ENCODE data around the gene KCNIP4. TPM values are rescaled to one million over a fixed set of nuclear protein-coding genes. Genes with fewer than 3 reads are reported as not detected.

KCNIP4 gene
- total and polyA plus RNA-seq, 10 of the 15 experiments (the other 5 are each of a cell fraction or from before 2014, with no cell fraction given): 0.03 to 0.23 (median 0.13) TPM; not detected in 7

DNA sequence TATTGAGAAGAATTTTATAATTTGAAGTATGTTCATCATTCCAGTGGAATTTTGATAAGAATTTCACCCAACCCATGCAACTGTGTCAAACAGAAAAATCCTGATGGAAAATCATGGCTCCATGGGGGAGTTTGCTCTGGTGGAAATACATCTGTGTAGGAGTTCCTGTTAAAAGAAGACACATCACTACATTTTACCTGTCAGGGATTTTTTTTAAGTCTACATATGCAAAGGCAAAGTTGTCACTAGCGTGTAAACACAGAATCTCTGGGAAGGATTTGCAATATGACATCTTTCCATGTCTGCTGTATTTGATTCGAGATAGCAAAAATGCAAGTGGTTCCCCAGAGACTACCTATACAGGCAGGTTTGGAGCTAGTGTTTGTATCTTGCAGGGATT, 581.0 kb downstream of the KCNIP4 start (continued):
- TF ChIP-seq, protein P1, sequence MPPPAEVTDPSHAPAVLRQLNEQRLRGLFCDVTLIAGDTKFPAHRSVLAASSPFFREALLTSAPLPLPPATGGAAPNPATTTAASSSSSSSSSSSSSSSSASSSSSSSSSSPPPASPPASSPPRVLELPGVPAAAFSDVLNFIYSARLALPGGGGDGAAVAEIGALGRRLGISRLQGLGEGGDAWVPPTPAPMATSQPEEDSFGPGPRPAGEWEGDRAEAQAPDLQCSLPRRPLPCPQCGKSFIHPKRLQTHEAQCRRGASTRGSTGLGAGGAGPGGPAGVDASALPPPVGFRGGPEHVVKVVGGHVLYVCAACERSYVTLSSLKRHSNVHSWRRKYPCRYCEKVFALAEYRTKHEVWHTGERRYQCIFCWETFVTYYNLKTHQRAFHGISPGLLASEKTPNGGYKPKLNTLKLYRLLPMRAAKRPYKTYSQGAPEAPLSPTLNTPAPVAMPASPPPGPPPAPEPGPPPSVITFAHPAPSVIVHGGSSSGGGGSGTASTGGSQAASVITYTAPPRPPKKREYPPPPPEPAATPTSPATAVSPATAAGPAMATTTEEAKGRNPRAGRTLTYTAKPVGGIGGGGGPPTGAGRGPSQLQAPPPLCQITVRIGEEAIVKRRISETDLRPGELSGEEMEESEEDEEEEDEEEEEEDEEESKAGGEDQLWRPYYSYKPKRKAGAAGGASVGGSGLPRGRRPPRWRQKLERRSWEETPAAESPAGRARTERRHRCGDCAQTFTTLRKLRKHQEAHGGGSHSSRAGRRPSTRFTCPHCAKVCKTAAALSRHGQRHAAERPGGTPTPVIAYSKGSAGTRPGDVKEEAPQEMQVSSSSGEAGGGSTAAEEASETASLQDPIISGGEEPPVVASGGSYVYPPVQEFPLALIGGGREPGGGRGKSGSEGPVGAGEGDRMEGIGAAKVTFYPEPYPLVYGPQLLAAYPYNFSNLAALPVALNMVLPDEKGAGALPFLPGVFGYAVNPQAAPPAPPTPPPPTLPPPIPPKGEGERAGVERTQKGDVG (CRISPR knock-in tag; IDR thresholded peaks at IDR 0.05): no peak
- TF ChIP-seq PML (IDR thresholded peaks at IDR 0.05; ENCODE audit: low read length): no peak
- TF ChIP-seq SREBF2 (IDR thresholded peaks at IDR 0.05; ENCODE audit: low read length): no peak
- TF ChIP-seq NFYB (IDR thresholded peaks at IDR 0.05; ENCODE audit: insufficient read depth, low read depth, low read length): no peak
- TF ChIP-seq POLR2A (IDR thresholded peaks at IDR 0.05; ENCODE audit: low read depth, low read length): no peak
- TF ChIP-seq IKZF2 (IDR thresholded peaks at IDR 0.05): no peak

DNA sequence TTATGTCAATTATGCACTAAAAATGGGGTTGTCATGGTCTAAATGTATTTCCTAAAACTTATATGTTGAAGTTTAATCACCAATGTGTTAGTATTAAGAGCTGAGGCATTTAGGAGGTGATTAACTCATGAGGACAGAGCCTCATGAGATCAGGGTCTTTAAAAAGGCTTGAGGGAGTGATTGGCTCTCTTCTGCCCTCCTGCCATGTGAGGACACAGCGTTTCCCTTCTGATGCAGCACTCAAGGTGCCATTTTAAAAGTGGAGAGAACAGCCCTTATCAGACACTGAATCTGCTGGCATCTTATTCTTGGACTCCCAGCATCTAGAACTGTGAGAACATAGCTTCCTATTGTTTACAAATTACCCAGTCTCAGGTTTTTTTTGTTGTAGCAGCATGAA, 581.7 kb downstream of the KCNIP4 start:
- TF ChIP-seq, protein P2, sequence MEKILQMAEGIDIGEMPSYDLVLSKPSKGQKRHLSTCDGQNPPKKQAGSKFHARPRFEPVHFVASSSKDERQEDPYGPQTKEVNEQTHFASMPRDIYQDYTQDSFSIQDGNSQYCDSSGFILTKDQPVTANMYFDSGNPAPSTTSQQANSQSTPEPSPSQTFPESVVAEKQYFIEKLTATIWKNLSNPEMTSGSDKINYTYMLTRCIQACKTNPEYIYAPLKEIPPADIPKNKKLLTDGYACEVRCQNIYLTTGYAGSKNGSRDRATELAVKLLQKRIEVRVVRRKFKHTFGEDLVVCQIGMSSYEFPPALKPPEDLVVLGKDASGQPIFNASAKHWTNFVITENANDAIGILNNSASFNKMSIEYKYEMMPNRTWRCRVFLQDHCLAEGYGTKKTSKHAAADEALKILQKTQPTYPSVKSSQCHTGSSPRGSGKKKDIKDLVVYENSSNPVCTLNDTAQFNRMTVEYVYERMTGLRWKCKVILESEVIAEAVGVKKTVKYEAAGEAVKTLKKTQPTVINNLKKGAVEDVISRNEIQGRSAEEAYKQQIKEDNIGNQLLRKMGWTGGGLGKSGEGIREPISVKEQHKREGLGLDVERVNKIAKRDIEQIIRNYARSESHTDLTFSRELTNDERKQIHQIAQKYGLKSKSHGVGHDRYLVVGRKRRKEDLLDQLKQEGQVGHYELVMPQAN (conservative IDR thresholded peaks at IDR 0.05): no peak
- TF ChIP-seq FOXM1 (IDR thresholded peaks at IDR 0.05; ENCODE audit: low read depth, low read length) (no peak), MXI1 (IDR thresholded peaks at IDR 0.05; ENCODE audit: low read depth, low read length) (no peak), KDM1A (IDR thresholded peaks at IDR 0.05; ENCODE audit: borderline replicate concordance) (no peak), RAD21 (IDR thresholded peaks at IDR 0.05; ENCODE audit: insufficient read depth, low read depth, low read length) (no peak)
- TF ChIP-seq, protein P3, sequence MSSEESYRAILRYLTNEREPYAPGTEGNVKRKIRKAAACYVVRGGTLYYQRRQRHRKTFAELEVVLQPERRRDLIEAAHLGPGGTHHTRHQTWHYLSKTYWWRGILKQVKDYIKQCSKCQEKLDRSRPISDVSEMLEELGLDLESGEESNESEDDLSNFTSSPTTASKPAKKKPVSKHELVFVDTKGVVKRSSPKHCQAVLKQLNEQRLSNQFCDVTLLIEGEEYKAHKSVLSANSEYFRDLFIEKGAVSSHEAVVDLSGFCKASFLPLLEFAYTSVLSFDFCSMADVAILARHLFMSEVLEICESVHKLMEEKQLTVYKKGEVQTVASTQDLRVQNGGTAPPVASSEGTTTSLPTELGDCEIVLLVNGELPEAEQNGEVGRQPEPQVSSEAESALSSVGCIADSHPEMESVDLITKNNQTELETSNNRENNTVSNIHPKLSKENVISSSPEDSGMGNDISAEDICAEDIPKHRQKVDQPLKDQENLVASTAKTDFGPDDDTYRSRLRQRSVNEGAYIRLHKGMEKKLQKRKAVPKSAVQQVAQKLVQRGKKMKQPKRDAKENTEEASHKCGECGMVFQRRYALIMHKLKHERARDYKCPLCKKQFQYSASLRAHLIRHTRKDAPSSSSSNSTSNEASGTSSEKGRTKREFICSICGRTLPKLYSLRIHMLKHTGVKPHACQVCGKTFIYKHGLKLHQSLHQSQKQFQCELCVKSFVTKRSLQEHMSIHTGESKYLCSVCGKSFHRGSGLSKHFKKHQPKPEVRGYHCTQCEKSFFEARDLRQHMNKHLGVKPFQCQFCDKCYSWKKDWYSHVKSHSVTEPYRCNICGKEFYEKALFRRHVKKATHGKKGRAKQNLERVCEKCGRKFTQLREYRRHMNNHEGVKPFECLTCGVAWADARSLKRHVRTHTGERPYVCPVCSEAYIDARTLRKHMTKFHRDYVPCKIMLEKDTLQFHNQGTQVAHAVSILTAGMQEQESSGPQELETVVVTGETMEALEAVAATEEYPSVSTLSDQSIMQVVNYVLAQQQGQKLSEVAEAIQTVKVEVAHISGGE (CRISPR knock-in tag; IDR thresholded peaks at IDR 0.05): no peak
- TF ChIP-seq, protein P4, sequence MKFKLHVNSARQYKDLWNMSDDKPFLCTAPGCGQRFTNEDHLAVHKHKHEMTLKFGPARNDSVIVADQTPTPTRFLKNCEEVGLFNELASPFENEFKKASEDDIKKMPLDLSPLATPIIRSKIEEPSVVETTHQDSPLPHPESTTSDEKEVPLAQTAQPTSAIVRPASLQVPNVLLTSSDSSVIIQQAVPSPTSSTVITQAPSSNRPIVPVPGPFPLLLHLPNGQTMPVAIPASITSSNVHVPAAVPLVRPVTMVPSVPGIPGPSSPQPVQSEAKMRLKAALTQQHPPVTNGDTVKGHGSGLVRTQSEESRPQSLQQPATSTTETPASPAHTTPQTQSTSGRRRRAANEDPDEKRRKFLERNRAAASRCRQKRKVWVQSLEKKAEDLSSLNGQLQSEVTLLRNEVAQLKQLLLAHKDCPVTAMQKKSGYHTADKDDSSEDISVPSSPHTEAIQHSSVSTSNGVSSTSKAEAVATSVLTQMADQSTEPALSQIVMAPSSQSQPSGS (IDR thresholded peaks at IDR 0.05; ENCODE audit: low read length): no peak
- Histone ChIP-seq H3K36me3 (ENCODE audit: control insufficient read depth in 2 of 2, insufficient read depth in 2 of 2, low read length in 1 of 2) (no peaks in the 10 kb centered on the region), H3K9ac (ENCODE audit: control insufficient read depth, insufficient read depth, low read length) (no peak overlapping the region), H3K27ac (ENCODE audit: control insufficient read depth, insufficient read depth) (no peak overlapping the region), H3K4me3 (no peak overlapping the region), H3K9me3 (replicated peaks; ENCODE audit: control insufficient read depth, insufficient read depth, low read length) (no peaks in the 10 kb centered on the region), H3K4me1 (ENCODE audit: control insufficient read depth, insufficient read depth, low read length) (no peaks in the 10 kb centered on the region), H2AFZ (ENCODE audit: control insufficient read depth, low read depth, low read length) (no peak overlapping the region), H3K27me3 (replicated peaks in 1 of 2; ENCODE audit: control insufficient read depth in 2 of 2, insufficient read depth in 2 of 2, low read length in 1 of 2) (no peaks in the 10 kb centered on the region), H3K4me2 (ENCODE audit: control insufficient read depth, insufficient read depth) (no peak overlapping the region), H4K20me1 (ENCODE audit: control insufficient read depth, insufficient read depth) (no peaks in the 10 kb centered on the region), H3K79me2 (ENCODE audit: control insufficient read depth, insufficient read depth, low read length) (no peaks in the 10 kb centered on the region)
- in situ Hi-C loops (cut with MboI) (no loop called here), intact Hi-C loops (cut with micrococcal nuclease; ENCODE audit: unreplicated experiment) (no loop called here)
- ChIA-PET CTCF (interaction anchor here (1.2 kb wide), 1 partner anchor 8 kb away, joined by 3 read pairs; no protein-coding TSS in a partner anchor), RAD21 (ENCODE audit: unreplicated experiment) (no interaction called here), POLR2A (no interaction called here), SMC1A (ENCODE audit: uncharacterized antibody, unreplicated experiment) (no interaction called here)
- ATAC-seq: no peak
- BruUV-seq (replicated peaks): no TSS peak
- 0% methylated on average over 1 of the region's 1 CpG for WGBS (ENCODE audit: insufficient coverage, insufficient replicate concordance, low lambda C conversion rate, missing lambda C conversion rate)
- FAIRE-seq: no peak
- DNase-seq (ENCODE audit: low read depth, low spot score): no peak

Measured in GM12878 (cell line).